HG03196 (cell line): Measurements from ENCODE around the gene ATP7B.
A peak's percentile ranks its signal among the peaks of the same experiment; 100 is the strongest.

Experiments
- ATAC-seq: cut with Tn5 transposase; IDR thresholded peaks from one replicate; pipeline ENCODE4 v1.9.1; 2021; ENCODE audit not compliant: unreplicated experiment

ATP7B gene

DNA sequence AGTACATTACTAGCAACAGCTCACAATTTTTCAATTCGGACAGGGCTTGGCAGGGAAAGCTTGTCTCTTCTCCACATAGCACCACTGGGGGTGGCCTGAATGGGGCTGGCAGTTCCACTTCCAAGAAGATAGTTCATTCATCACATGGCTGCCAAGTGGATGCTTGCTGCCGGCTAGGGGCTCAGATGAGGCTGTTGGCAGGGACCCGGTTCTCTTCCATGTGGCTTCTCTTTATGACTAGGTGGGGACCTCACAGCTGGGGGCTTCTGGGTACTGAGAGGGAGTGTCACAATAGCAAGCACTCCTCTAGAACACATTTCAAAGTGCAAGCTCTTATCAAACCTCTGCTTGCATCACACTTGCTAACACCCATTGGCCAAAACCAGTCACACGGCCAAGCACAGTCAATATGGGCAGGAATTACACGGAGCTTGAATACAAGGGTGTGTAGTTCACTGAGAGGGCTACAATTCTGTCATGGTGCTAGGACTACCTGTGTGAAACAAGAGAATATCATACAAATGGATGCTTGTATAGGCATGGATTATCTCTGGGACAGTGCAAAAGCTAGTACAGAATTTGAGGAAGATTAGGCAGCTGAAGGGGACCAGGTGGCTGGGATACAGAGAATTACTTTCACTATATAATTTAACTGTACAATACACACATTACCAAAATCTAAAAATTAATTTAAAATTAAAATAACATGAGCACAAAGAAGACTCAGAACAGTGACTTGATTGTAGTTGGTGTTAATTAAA lies 32.3 kb downstream of the ATP7B start:
- no peak for ATAC-seq

GRCh38 chr13:51977625-51978024 lies 33.6 kb downstream of the ATP7B start:
- ATAC-seq: no peak

DNA sequence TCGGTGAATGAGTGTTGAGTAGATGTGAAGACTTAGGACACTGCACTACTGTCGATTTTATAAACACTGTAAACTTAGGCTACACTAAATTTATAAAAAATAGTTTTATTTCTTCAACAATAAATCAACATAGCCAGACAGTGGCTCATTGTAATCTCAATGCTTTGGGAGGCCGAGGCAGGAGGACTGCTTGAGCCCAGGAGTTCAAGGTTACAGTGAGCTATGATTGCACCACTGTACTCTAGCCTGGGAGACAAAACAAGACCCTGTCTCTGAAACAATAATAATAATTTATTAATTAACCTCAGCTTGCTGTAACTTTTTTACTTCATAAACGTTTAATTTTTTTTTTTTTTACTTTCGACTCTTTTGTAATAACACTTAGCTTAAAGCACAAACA lies 34.4 kb downstream of the ATP7B start:
- ATAC-seq: no peak

- ATAC-seq: no peak
These were observed 34.8 kb downstream of the ATP7B start for GRCh38 chr13:51976423-51976822.

- no peak for ATAC-seq
These were observed 36.8 kb downstream of the ATP7B start for GRCh38 chr13:51974482-51974881.

DNA sequence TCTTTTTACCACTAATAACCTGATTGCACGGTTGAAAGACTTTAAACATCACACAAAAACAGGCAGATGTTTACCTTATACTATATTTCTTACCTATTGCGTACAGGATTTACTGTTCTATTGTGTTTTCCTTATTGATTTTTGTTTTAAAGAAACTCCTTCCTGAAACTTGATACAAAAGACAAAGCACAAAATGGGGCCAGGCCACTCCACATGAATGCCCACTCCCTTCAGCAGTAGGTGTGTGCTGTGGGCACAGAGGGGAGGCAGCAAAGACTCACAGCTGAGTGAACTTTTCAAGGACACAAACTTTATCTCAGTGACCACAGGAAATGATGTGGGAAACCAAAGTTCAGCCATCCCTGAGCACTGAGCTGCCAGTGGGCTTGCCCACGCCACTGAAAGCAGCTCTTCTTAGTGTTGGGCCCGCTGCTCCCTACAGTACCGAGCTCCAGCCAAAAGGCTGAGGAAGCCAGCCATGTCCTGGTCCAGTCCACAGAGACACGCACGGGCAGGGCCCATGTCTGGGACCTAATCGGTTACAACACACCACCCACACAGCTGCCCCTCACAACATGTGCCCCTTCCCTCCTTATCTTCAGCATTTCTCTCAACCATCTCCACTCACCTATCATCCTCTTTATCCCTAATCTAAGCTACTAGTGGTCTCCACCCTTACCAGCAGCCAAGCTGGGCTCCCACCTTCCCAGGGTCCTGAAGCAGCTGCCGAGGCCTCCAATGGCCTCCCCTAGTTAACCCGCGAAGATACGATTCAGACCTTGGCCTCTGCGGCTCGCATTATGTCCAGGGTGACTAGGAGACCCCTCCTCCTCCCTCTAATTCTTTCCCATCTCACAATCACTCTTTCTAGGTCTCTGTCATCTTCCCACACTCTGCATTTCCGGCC lies 39.5 kb downstream of the ATP7B start:
- no peak for ATAC-seq

DNA sequence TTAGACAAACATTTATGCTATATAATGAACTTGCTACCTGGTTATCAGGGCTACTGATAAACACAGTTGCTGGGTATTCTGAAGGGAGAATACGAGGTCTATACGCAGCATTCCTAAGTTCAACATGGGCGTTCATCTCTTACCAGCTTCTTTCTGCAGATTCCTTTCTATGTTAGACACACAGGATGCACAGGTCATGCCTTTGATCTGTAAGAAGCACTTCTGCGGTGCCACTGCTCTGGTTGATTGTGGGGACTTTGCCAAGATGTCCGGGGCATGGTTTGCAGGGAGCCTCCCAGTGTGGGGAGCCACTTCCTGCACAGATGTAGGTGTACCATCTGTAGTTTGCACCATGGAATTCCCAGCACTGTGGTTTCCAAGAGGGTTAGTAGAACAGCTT lies 40.9 kb downstream of the ATP7B start:
- ATAC-seq: no peak

DNA sequence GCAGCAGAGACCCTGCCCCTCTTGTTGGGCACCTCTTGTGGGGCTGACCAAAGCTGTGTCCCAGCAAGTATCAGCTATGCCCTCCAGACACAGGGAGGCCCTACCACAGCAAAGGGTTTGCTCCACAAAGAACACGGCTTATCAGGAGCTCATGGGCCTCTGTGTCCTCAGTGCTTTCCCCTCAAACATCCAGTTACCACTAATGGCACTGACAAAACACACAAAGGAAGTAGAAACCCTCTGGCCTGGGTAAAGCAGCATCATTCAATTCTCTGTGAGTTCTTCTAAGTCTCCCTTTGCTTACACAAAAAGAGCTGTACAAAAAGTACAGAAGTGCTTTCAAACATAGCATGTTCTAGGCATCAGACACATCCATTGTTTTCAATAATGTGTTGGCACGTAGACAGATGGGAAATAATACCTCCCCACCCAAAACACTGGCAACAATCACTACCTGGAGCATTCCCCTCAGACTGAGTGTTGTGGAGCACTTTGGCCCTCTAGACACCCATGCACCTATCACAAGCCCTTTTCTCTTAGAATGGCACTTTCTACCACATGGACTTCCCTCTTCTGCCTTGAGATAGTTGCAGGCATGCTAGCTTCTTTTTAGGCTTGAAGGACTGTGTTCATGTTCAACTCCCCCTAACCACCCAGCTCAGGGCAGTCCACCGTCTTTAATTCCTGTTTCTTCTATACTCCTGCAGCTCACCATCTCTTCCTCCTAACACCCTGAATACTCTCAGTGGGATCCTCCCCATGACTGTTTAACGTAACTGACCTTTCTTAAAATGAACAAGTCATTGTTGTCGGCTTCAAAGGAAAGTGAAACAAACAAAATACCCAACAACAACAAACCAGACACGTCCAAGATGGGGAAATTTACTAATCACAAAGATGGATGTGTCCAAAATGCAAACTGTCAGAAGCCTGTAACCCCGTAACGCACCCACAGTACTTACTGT lies 43.5 kb downstream of the ATP7B start:
- ATAC-seq: no peak

DNA sequence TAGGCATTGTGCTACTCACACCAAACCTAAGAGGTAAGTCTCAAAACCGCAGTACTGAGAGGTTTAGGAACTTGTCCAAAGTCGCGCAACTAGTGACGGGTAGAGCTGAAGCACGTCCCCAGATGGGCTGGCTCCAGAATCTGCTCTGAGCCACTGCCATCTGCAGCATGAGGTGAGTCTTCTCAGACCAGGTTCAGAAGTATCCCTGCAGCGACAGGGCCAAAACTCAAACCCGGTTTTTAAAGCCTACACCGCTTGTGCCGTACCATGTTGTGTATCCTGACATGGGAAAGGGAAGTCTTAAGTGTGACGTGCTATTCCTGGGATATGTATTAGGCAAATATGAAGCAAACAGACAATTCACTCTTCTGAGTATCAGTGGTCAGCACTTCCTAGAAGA lies 45.1 kb downstream of the ATP7B start:
- ATAC-seq: no peak

- no peak for ATAC-seq
These were observed 49.5 kb downstream of the ATP7B start for GRCh38 chr13:51961493-51962403.

GRCh38 chr13:51960766-51961165 lies 50.5 kb downstream of the ATP7B start:
- ATAC-seq: no peak

DNA sequence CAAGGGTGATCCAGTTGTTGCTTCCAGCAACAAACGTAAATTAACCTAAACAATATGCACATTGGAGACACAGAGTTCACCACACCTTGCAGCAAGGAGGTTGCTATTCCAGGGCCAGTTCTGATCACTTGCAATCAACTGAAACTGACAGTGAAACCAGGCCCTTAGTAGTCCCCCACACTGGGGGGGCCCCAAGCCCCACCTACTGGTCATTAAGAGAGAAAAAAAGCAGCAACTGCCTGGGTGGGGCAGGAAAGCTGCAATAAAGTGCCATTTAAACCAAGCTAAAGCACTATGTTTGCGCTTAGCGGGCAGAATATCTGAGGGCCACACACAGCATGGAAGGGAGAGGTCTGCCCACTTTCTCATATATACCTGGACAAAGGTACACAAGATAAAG lies 51.5 kb downstream of the ATP7B start:
- peak; percentile 77 for ATAC-seq

DNA sequence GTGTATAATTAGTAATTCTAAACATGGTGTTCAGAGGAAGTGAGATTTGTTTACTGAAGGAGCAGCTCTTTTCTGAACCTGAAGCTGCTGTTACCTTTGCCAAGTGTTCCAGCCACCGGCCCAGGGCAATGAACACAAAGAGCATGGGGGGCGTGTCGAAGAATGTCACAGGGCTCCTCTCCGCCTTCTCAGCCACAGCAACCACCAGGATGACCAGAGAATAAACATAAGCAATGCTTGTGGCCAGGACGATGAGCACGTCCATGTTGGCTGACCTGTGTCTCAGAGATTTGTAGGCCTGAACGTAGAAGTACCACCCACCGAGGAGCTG lies 53.1 kb downstream of the ATP7B start:
- ATAC-seq: no peak

DNA sequence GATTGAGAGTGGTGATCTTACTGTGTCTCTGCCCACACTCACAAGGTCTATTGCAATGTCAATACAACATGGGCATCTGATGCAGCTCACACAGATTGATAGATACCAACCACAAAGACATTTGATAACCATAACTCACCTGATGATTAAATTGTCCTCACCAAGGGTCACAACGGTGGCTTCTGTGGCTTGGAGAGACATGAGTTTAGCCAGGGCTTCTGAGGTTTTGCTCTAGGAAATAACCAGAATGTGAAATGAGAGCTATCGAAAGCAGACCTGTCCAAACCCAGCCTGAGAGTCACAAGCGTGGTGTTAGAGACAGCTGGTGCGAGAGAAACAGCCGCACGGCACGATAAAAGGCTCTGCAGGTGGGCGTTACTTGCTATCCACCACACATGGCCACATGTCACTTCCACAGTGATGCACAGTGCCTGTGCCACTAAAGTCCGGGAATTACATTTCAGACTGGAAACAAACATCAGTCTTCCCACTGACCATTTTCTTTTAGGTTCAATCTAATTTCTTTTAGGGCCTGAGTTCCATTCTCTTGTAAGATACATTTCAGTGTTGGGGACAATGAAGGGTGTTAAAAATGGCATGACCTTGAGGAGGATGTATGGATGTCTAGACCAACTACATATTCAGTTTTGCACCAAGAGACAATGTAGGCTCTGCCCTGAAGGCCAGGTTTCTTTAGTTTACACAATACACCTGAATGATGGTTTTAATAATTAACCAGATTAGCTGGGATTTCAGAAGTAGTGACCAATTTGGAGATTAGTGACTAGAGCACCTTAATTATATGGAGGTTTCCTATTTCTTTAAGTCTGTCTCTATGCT lies 53.7 kb downstream of the ATP7B start:
- no peak for ATAC-seq

- ATAC-seq: no peak
These were observed 54.5 kb downstream of the ATP7B start for GRCh38 chr13:51956717-51957116.

GRCh38 chr13:51955816-51956603 lies 55.2 kb downstream of the ATP7B start:
- ATAC-seq: no peak

DNA sequence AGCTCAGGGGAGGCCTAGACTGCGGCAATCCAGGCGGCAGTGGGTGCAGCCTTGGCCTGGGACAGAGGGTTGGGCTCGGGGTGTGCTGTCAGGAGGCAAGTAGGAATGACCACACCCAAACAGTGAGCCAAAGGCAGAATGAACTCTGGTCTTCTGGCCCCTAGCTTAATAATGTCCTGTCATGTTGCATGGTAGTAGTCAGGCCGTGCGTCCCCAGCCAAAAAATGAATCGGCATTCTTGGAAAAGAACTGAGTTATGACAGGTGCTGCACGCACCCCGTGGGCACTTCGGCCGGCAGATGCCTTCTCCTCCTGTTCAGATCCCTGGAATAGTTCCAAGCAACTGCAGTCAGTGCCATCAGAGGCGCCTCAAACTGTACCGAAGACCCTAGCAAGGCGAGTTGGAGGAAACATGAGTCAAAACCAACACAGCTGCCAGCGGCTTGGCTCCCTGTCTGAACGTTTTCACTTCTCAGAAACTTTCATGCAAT lies 55.9 kb downstream of the ATP7B start:
- no peak for ATAC-seq
